Astrocyte (in vitro differentiated cells and primary cell): ENCODE measurements around the gene RTEL1.

Experiments
- CTCF ChIP-seq: IDR thresholded peaks from 2 replicates; pipeline ENCODE4 v1.5.1; 2011; ENCODE audit warnings: low read depth, mild to moderate bottlenecking, inconsistent platforms, low read length, moderate library complexity; ENCODE audit not compliant: insufficient read depth
- EZH2 ChIP-seq: IDR thresholded peaks from 2 replicates; pipeline ENCODE4 v1.6.1; 2012; ENCODE audit warnings: mild to moderate bottlenecking, low read length, inconsistent platforms; ENCODE audit not compliant: insufficient read depth

- TF ChIP-seq CTCF = no peak
- no peak for TF ChIP-seq EZH2
Observed at GRCh38 chr20:63714858-63715257, 56.7 kb downstream of the RTEL1 start.
